H9 (cell line): ENCODE data around the gene MN1. TPM values are rescaled to one million over a fixed set of nuclear protein-coding genes. Genes with fewer than 3 reads are reported as not detected.

Experiments used
- DNase-seq: peaks from one replicate; pipeline ENCODE4 v3.0.0-alpha.2; 2017
- H2AFZ ChIP-seq: one replicate; pipeline ENCODE4 v1.6.1; 2013; ENCODE audit warnings: mild to moderate bottlenecking, low read length, control low read depth, moderate library complexity
- H2AK5ac ChIP-seq: 2 replicates; pipeline ENCODE4 v1.6.1; 2013; ENCODE audit warnings: low read length, control low read depth, mixed read lengths; ENCODE audit not compliant: insufficient read length
- H2BK120ac ChIP-seq: one replicate; pipeline ENCODE4 v1.6.1; 2013; ENCODE audit warnings: low read depth, mild to moderate bottlenecking, low read length, control low read depth, inconsistent platforms; ENCODE audit not compliant: poor library complexity, severe bottlenecking
- H2BK12ac ChIP-seq: 2 replicates; pipeline ENCODE4 v1.6.1; 2013; ENCODE audit warnings: low read length, control low read depth, mixed read lengths, low read depth; ENCODE audit not compliant: insufficient read length
- H2BK15ac ChIP-seq: 2 replicates; pipeline ENCODE4 v1.6.1; 2013; ENCODE audit warnings: low read depth, low read length, control low read depth
- H2BK20ac ChIP-seq: one replicate; pipeline ENCODE4 v1.6.1; 2013; ENCODE audit warnings: low read depth, mild to moderate bottlenecking, low read length, control low read depth, inconsistent platforms; ENCODE audit not compliant: poor library complexity, severe bottlenecking
- H2BK5ac ChIP-seq: 2 replicates; pipeline ENCODE4 v1.6.1; 2013; ENCODE audit warnings: low read length, control low read depth, mixed read lengths; ENCODE audit not compliant: insufficient read length
- H3K14ac ChIP-seq: 2 replicates; pipeline ENCODE4 v1.6.1; 2013; ENCODE audit warnings: low read length, control low read depth; ENCODE audit not compliant: insufficient read depth
- H3K18ac ChIP-seq: 2 replicates; pipeline ENCODE4 v1.6.1; 2013; ENCODE audit warnings: low read depth, mild to moderate bottlenecking, mixed read lengths, low read length, control low read depth; ENCODE audit not compliant: insufficient read length
- H3K23ac ChIP-seq: 2 replicates; pipeline ENCODE4 v1.6.1; 2013; ENCODE audit warnings: low read length, control low read depth, mixed read lengths, low read depth; ENCODE audit not compliant: insufficient read length
- H3K23me2 ChIP-seq: 2 replicates; pipeline ENCODE4 v1.6.1; 2013; ENCODE audit warnings: low read depth, mild to moderate bottlenecking, mixed read lengths, low read length, control low read depth; ENCODE audit not compliant: insufficient read length, poor library complexity, severe bottlenecking
- H3K27ac ChIP-seq: 2 replicates; pipeline ENCODE4 v1.5.1; 2013; ENCODE audit warnings: low read length, control low read depth, mixed read lengths, low read depth; ENCODE audit not compliant: insufficient read length
- H3K27me3 ChIP-seq: 2 replicates; pipeline ENCODE4 v1.6.1; 2013; ENCODE audit warnings: low read length, control low read depth, inconsistent platforms; ENCODE audit not compliant: insufficient read depth
- H3K4ac ChIP-seq: 2 replicates; pipeline ENCODE4 v1.6.1; 2013; ENCODE audit warnings: low read depth, mild to moderate bottlenecking, control low read depth, inconsistent platforms, low read length, moderate library complexity
- H3K4me1 ChIP-seq: 2 replicates; pipeline ENCODE4 v1.6.1; 2013; ENCODE audit warnings: low read length, control low read depth, inconsistent platforms; ENCODE audit not compliant: insufficient read depth
- H3K4me2 ChIP-seq: 2 replicates; pipeline ENCODE4 v1.6.1; 2013; ENCODE audit warnings: low read length, control low read depth, mixed read lengths; ENCODE audit not compliant: insufficient read length, insufficient read depth
- H3K56ac ChIP-seq: 2 replicates; pipeline ENCODE4 v1.6.1; 2013; ENCODE audit warnings: low read depth, mild to moderate bottlenecking, mixed read lengths, low read length, control low read depth; ENCODE audit not compliant: insufficient read length
- H3K79me1 ChIP-seq: 2 replicates; pipeline ENCODE4 v1.6.1; 2013; ENCODE audit warnings: low read depth, mild to moderate bottlenecking, moderate library complexity, low read length, control low read depth, inconsistent platforms; ENCODE audit not compliant: insufficient read depth, poor library complexity, severe bottlenecking
- H3K79me2 ChIP-seq: 2 replicates; pipeline ENCODE4 v1.6.1; 2013; ENCODE audit warnings: low read length, control low read depth, inconsistent platforms; ENCODE audit not compliant: insufficient read depth
- H3K9ac ChIP-seq: 2 replicates; pipeline ENCODE4 v1.6.1; 2013; ENCODE audit warnings: low read length, control low read depth, mixed read lengths; ENCODE audit not compliant: insufficient read length; ENCODE audit errors: extremely low read depth
- H3K9me3 ChIP-seq: one replicate; pipeline ENCODE4 v1.6.1; 2013; ENCODE audit warnings: low read depth, low read length, inconsistent platforms; ENCODE audit not compliant: control insufficient read depth
- H3T11ph ChIP-seq: one replicate; pipeline ENCODE4 v1.6.1; 2013; ENCODE audit warnings: mild to moderate bottlenecking, low read length, control low read depth, inconsistent platforms
- H4K20me1 ChIP-seq: one replicate; pipeline ENCODE4 v1.6.1; 2013; ENCODE audit not compliant: control insufficient read depth, insufficient read length, insufficient read depth
- H4K5ac ChIP-seq: 2 replicates; pipeline ENCODE4 v1.6.1; 2013; ENCODE audit warnings: low read depth, mild to moderate bottlenecking, mixed read lengths, low read length, control low read depth; ENCODE audit not compliant: insufficient read length
- H4K8ac ChIP-seq: replicated peaks from 2 replicates; pipeline ENCODE4 v1.6.1; 2013; ENCODE audit warnings: low read length, control low read depth, mixed read lengths, low read depth; ENCODE audit not compliant: insufficient read length
- H4K91ac ChIP-seq: 2 replicates; pipeline ENCODE4 v1.6.1; 2013; ENCODE audit warnings: low read depth, mild to moderate bottlenecking, moderate library complexity, mixed read lengths, low read length, control low read depth; ENCODE audit not compliant: insufficient read length
- H3K27ac Mint-ChIP-seq, 3 experiments: 2 replicates in 2 of 3; 3 replicates in 1 of 3; pipeline ENCODE4 v1.8.0; 2020 to 2021; ENCODE audit warnings: mixed read lengths in 3 of 3, mild to moderate bottlenecking in 1 of 3, moderate library complexity in 1 of 3
- H3K27me3 Mint-ChIP-seq: 2 replicates; pipeline ENCODE4 v1.8.0; 2021; ENCODE audit warnings: low read depth, mild to moderate bottlenecking, moderate library complexity, mixed read lengths
- H3K36me3 Mint-ChIP-seq, 3 experiments: 2 replicates in 2 of 3; 3 replicates in 1 of 3; pipeline ENCODE4 v1.8.0; 2020 to 2021; ENCODE audit warnings: low read depth in 3 of 3, mixed read lengths in 3 of 3; ENCODE audit not compliant: insufficient read depth in 1 of 3
- H3K4me1 Mint-ChIP-seq, 2 experiments: 2 replicates each; pipeline ENCODE4 v1.8.0; 2020; ENCODE audit warnings: mixed read lengths in 2 of 2
- H3K4me3 Mint-ChIP-seq, 2 experiments: 2 replicates in 1 of 2; 3 replicates in 1 of 2; pipeline ENCODE4 v1.8.0; 2020 to 2021; ENCODE audit warnings: mild to moderate bottlenecking in 2 of 2, mixed read lengths in 2 of 2, moderate library complexity in 1 of 2
- H3K9me3 Mint-ChIP-seq, 2 experiments: 2 replicates in 1 of 2; 3 replicates in 1 of 2; pipeline ENCODE4 v1.8.0; 2020; ENCODE audit warnings: mild to moderate bottlenecking in 2 of 2, mixed read lengths in 2 of 2, moderate library complexity in 1 of 2
- WGBS: extraction: QIAGEN DNeasy Blood & Tissue Kit; methylation state at CpG from one replicate; pipeline ENCODE4 v1.1.7; 2013; ENCODE audit warnings: missing lambda C conversion rate, low lambda C conversion rate, mixed read lengths; ENCODE audit not compliant: insufficient read length; ENCODE audit errors: extremely low coverage; 5-methylcytosine and 5-hydroxymethylcytosine counted together
- total RNA-seq: library from RNA; stranded (reverse); gene quantifications from 2 replicates; pipeline ENCODE4 v1.2.1, GENCODE V29; 2021
- TF ChIP-seq, protein P1 (sequence below): fragments of 200-600 bp; sonication (generic); conservative IDR thresholded peaks from 3 replicates; pipeline ENCODE4 v1.8.0; 2021; ENCODE audit warnings: antibody characterized with exemption, mild to moderate bottlenecking

The MN1 gene
- total RNA-seq, 1 experiment from 2014 or later, result 2.8 TPM

DNA sequence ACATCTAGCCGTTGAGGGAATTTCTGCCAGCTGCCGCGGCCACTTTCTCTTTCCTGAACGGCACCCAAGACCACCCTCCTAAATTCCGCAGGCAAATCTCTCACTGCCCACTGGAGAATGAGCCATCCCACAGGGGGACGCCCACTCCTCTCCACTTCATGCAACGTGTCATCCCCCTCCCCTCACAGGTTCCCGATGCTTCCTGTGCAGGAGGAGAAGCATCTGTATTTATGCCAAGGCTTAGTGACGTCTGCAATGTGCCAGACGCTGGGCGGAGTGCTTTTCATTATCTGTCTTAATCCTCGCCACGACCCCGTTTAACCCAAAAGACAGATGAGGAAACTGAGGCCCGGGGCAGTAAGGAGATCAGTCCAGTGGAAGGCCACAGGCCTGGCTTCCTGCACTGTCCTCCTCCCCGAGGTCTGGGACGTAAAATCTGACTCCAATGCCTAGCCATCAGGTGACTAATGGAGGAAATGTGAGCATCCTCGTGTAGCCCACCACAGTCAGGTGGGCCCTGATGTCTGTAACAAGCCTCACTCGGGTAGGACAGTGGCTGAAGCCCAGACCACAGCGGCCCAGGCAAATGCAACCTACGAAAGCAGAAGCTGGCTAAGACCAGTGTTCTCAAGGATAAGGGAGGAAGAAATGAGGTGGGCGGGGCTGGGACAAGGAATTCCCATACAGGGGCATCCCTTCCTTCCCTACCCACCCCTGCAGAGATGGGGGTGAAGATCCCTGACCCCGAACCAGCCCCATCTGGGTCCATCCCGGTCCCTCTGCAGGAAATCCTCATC, 23.1 kb downstream of the MN1 start:
- Histone ChIP-seq H4K5ac (no peak overlapping the region), H4K20me1 (no peaks in the 10 kb centered on the region), H2AK5ac (no peak overlapping the region), H2BK20ac (no peak overlapping the region), H3K9ac (no peak overlapping the region), H2BK120ac (no peak overlapping the region), H3K79me1 (no peaks in the 10 kb centered on the region), H2BK12ac (no peak overlapping the region), H3K23me2 (peaks cover 7% of the 10 kb centered on the region), H3K56ac (no peak overlapping the region), H3K4me2 (no peak overlapping the region), H3K27me3 (no peaks in the 10 kb centered on the region), H3T11ph (no peak overlapping the region), H4K8ac (no peak overlapping the region), H2BK15ac (no peak overlapping the region), H3K4ac (no peak overlapping the region), H3K79me2 (no peaks in the 10 kb centered on the region), H3K23ac (no peak overlapping the region), H3K9me3 (no peaks in the 10 kb centered on the region), H2BK5ac (no peak overlapping the region), H4K91ac (no peak overlapping the region), H2AFZ (no peak overlapping the region), H3K27ac (no peak overlapping the region), H3K4me1 (no peaks in the 10 kb centered on the region; the same call in 1 of the 2 replicates), H3K14ac (no peak overlapping the region), H3K18ac (no peak overlapping the region)
- DNase-seq, result no peak
- Mint-ChIP-seq H3K27ac (peak overlapping the region in 2 of 3 experiments; percentile 55 to 68; a peak in 4 of 7 replicates), H3K4me3 (no peak overlapping the region; a peak in 1 of 5 replicates), H3K27me3 (peaks cover 2% of the 10 kb centered on the region; the same call in 1 of the 2 replicates), H3K9me3 (peaks cover 0 to 6% of the 10 kb centered on the region in 2 experiments; a peak in 3 of 5 replicates), H3K4me1 (peaks cover 43 to 59% of the 10 kb centered on the region in 2 experiments), H3K36me3 (peaks cover 0 to 8% (median 7%) of the 10 kb centered on the region in 3 experiments; a peak in 6 of 7 replicates)
- no CpG with 5 or more reads among the region's 24 CpGs for WGBS
- TF ChIP-seq, protein P1, sequence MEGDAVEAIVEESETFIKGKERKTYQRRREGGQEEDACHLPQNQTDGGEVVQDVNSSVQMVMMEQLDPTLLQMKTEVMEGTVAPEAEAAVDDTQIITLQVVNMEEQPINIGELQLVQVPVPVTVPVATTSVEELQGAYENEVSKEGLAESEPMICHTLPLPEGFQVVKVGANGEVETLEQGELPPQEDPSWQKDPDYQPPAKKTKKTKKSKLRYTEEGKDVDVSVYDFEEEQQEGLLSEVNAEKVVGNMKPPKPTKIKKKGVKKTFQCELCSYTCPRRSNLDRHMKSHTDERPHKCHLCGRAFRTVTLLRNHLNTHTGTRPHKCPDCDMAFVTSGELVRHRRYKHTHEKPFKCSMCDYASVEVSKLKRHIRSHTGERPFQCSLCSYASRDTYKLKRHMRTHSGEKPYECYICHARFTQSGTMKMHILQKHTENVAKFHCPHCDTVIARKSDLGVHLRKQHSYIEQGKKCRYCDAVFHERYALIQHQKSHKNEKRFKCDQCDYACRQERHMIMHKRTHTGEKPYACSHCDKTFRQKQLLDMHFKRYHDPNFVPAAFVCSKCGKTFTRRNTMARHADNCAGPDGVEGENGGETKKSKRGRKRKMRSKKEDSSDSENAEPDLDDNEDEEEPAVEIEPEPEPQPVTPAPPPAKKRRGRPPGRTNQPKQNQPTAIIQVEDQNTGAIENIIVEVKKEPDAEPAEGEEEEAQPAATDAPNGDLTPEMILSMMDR, result no peak
